Measurements from ENCODE around the gene CDC42BPA.
"Not testable (repeated sequence)": the region's sequence is repeated elsewhere in the genome, so short reads cannot be mapped to it uniquely, and the experiment has no call there.

Gene CDC42BPA

GRCh38 chr1:227318016-227318852 is at the start of gene CDC42BPA:
Gene CDC42BPA, minus strand, starts transcription at chr1:227318492. Its CDS starts 1,310 bp downstream, at chr1:227317182.
- DNase-seq, result peak; percentile 95

GRCh38 chr1:227368009-227368408 is 49.7 kb upstream of the CDC42BPA start:
- no peak for DNase-seq

DNA sequence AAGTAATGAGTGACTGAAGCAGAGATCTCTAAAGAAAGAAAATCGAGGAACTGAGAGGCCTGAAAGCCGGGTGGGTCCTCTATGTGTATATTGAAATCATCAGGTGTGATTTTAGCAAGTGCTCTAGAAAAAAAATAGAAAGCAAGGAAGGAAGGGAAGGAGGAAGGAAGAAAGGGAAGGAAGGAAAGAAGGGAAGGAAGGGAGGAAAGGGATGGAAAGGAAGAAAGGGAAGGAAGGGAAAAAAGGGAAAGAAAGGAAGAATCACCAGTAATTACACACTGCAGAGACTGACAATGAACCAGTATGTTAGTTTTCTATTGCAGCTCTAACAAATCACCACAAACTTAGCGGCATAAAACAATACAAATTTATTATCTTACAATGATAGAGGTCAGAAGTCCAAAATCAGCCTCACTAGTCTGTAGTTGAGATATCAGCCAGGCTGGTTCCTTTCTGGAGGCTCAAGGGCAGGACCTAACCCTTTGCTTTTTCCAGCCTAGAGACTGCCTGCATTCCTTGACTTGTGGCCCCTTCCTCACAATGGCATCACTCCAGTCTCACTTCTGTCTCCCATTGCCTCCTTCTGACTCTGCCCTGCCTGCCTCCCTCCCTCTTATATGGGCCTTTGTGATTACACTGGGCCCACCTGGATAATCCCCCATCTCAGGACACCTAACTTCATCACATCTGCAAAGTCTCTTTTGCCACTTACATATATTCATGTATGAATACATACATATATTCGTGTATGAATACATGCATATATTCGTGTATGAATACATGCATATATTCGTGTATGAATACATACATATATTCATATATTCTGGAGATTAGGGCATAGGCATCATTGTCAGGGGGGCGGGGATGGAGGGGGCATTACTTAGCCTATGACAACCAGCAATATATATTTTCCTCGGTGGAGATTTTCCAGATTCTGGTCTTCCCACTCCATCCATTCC is 47.5 kb upstream of the CDC42BPA start:
- DNase-seq, result no peak

GRCh38 chr1:227364657-227365056 is 46.4 kb upstream of the CDC42BPA start:
- no peak for DNase-seq

- DNase-seq, result no peak
Measured at GRCh38 chr1:227363825-227364224, 45.5 kb upstream of the CDC42BPA start.

DNA sequence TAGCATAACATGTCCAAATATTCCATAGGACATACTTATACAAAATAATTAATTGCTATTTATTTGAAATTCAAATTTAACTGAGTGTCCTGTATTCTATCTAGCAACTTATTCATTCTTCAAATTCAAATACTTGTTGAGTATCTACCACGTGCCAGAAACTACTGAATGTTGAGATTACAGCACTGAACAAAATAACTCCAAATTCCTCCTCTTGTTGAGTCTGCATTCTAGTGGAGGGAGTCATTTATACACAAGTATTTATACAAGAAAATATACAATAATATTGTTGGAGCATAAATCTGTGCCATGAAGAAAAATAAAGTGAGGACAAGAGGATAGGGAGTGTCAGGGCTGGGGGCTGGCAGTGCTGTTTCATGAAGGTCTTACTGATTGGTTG is 43.7 kb upstream of the CDC42BPA start:
- no peak for DNase-seq

GRCh38 chr1:227357927-227358302 is 39.6 kb upstream of the CDC42BPA start:
- DNase-seq, result no peak

- DNase-seq, result peak; percentile 58
Measured at GRCh38 chr1:227357171-227357926, 39.1 kb upstream of the CDC42BPA start.

DNA sequence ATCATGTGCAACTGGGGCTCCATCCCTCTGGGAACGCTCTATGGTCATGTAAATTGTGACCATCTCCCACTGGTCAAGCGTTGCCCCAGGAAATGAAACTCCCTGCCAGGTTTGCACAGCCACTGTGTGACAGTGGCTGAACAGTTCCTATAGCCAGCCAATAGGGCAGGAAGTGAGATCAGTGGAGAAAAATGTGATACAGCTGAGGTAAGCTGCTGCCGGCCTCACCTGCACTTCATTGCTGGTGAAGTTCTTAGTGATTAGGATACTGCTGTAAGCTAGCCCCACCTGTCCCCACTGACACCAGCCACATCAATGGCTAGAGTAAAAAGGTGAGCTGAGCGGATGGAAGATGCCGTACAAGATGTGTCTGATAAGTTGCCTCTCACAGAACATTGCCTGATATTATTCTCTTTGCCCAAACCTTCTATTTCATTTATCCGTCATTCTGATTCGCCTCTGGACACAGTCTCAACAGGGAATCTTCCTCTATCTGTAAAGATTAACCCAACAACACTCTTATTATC is 38.4 kb upstream of the CDC42BPA start:
- no peak for DNase-seq

GRCh38 chr1:227355542-227356245 is 37.4 kb upstream of the CDC42BPA start:
- DNase-seq, result no peak

- no peak for DNase-seq
Measured at GRCh38 chr1:227353186-227353585, 34.9 kb upstream of the CDC42BPA start.

GRCh38 chr1:227352164-227352563 is 33.9 kb upstream of the CDC42BPA start:
- DNase-seq, result not testable (repeated sequence)

- no peak for DNase-seq
Measured at GRCh38 chr1:227351443-227351842, 33.2 kb upstream of the CDC42BPA start.

DNA sequence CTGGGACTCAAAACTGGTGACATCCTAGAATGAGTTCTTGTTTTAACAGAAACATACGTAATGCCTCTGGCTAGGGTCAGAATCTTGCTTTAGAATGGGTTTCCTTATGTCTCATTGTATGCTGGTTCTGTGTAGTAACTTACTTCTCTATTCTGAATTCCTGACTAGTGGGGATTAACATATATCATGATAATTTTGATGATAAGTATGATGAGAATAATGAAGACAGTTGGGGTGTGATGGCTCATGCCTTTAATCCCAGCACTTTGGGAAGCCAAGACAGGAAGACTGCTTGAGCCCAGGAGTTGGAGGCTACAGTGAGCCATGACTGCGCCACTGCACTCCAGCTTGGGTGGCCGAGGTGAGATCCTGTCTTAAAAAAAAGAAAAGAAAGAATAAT is 31.7 kb upstream of the CDC42BPA start:
- no peak for DNase-seq

- no peak for DNase-seq
Measured at GRCh38 chr1:227343727-227344551, 25.6 kb upstream of the CDC42BPA start.

DNA sequence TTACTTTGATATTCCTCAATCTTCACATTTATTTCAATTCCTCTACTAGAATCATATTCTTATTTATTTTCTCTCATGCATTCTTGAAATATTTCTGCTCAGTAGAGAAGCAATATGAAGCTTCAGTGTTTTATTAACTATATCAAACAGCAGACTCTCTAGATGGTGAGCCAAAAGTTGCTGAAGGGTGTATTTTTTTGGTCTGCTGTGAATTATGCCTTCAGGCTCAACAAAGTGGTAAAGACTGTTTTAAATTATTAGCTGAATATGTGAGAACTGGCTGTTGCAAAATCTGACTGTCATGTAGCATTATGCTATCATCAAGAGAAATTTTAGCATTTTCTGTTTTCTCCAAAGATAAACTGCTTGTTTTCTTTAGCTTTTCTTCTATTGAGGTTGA is 24.9 kb upstream of the CDC42BPA start:
- no peak for DNase-seq

DNA sequence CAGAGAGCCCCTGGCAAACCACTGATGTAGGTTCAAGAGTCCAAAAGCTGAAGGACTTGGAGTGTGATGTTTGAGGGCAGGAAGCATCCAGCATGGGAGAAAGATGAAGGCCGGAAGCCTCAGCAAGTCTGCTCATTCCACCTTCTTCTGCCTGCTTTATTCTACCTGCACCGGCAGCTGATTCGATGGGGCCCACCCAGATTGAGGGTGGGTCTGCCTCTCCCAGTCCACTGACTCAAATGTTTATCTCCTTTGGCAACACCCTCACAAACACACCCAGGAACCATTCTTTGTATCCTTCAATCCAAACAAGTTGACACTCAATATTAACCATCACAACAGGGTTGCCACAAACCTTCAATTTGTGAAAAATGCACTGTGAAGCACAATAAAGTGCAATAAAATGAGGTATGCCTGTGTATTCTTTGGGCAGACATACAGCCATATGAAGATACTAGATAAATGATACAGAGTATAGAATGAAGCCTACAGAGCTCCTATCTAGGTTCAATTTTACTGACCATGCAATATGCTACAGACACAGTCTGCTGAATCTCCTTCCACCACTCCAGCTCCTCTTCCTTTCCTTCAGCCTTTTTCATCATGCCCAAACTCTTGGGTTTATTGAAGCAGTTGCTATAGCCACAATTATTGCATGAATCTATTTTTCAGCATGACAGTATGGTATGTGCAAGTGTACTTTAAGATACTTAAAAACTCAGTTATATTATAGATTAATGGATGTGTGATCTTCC is 24.0 kb upstream of the CDC42BPA start:
- DNase-seq, result no peak

- not testable (repeated sequence) for DNase-seq
Measured at GRCh38 chr1:227336136-227336535, 17.8 kb upstream of the CDC42BPA start.

DNA sequence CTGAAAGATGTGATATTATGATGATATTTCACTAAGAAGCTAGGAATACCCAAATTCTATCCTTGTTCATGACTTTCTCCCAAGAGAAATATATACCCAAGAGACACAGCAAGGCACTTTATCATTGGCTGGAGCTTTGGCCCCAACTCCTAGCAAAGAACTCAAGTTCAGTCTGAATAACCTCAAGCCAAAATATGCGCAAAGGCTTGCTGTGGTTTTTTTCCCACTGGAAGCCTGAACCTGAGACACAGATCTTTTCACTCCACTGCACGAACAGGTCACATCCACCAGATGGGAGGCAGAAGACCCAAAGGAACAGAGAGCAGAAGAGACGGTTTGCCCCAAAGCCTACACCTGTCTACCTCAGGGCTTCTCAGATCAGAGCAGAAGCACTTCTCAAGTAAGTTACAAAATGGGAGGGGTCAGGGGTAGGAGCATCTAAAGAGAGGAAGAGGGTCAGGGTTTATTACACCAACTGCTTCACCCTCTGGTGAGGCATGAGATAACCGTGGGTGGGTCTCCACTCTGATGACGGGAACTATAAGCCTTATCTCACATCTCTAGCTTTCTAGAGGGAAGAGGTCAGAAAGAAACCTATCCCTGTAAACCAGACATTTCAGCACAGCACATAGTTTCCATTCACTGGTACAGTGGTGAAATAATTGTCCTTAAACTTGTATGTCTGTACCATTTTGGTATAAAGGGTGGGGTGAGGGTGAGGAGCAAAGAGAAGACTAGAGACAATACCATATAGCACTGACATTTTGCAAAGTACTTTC is 17.1 kb upstream of the CDC42BPA start:
- DNase-seq, result no peak
